Smooth muscle cell of the brain vasculature (primary cell): Measurements from ENCODE around the gene SCYGR3.
"Not testable (repeated sequence)": the region's sequence is repeated elsewhere in the genome, so short reads cannot be mapped to it uniquely, and the experiment has no call there.

Experiments
- DNase-seq: peaks from one replicate; pipeline ENCODE4 v3.0.0-alpha.2; 2012; ENCODE audit warnings: low read depth, low spot score

SCYGR3 gene

GRCh38 chr2:227613272-227613660 lies 1.4 kb downstream of the SCYGR3 start:
- DNase-seq, result no peak

DNA sequence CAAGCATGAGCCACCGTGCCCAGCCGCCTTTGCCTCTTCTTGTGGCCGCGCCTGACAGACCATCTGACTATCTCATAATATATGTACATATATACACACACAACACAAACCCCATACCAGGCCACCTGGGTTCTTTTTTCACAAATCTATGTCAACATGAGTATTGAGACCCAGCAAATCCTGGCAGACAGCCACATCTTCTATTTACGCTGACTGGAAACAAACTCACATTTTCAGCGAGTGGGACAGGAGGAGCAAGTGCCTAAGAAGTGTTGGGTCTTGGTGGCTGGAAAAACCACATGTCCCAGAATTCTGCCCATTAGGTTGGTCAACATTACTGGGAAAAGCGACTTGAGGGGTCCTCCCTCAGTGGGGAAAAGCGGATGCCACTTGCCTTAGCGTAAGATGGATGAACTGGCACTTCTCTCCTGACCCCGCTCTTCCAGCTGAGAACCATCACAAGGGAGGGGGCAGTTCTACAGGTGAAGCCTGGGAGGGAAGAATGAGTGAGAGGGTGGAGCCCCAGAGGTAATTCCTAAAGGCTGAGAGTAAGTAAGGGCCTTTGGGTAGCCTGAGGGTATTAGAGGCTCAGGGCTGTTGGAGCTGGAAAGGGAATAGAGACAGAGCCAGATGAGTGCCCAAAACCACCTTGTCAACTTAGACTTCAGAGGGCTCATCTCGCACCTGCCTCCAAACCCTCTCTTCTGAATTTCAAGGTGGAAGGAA lies 1.9 kb downstream of the SCYGR3 start:
- no peak for DNase-seq

GRCh38 chr2:227610123-227610522 lies 4.5 kb downstream of the SCYGR3 start:
- DNase-seq, result no peak

- DNase-seq, result no peak
These were observed 5.9 kb downstream of the SCYGR3 start for GRCh38 chr2:227608561-227609338.

DNA sequence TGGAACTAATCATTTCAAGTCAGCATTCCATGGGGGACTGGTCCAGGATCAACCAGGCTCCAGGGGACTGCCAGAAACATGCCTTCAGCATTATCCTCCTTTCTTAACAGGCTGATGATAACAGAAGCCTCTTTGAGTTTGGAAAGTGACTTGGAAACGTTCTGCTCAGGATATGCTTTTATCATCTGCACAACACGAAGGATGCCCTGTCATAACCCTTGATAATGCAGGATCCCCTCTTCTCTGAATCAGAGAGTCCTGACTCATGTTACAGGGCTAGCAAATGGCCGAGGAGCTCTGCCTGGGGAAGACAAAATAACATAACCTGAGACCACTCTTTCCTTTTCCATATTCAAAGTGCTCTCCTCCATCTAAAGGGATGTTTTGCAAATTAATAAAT lies 6.7 kb downstream of the SCYGR3 start:
- DNase-seq, result no peak

- DNase-seq, result no peak
These were observed 8.2 kb downstream of the SCYGR3 start for GRCh38 chr2:227606476-227606875.

DNA sequence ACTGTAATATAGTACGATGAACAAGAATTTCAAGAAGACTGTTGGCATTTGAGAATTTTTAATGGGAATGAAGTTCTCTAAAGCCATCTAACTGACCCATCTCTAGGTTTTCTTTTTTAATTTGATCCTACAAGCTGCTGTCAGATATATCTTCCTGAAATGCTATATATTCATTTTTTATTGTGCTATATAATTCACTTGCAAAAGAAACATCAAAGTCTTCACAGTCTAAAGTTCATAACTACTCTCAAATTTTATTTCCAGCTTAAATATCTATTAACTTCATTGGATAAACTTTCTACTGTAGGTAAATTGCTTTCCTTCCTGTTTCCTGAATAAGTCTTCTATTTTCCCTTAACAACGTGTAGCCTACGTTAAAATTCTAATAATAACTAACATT lies 12.3 kb downstream of the SCYGR3 start:
- no peak for DNase-seq

GRCh38 chr2:227598835-227599503 lies 15.7 kb downstream of the SCYGR3 start, which contains the start of gene SCYGR2:
SCYGR2 (plus strand) TSS chr2:227598893; CDS start chr2:227598893, 0 bp downstream.
- not testable (repeated sequence) for DNase-seq

DNA sequence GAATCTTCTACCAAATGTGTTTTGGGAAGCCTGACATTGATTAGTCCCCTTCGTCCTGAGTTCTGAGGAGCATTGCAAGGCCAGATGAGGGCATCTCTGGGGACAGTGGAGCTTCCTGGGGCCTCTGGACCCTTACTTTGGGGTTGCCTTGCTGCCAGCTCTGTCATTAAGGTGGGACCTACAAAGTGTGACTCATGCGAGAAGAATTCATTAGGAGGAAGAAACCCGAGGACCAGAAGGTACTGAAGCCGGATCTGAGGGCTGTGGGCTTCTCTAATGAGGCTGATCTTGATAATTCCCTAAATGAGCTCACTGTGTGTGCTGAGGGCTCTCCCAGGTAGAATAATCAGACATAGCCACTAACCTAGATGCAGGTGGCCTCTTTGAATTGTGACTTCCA lies 16.6 kb downstream of the SCYGR3 start:
- no peak for DNase-seq

DNA sequence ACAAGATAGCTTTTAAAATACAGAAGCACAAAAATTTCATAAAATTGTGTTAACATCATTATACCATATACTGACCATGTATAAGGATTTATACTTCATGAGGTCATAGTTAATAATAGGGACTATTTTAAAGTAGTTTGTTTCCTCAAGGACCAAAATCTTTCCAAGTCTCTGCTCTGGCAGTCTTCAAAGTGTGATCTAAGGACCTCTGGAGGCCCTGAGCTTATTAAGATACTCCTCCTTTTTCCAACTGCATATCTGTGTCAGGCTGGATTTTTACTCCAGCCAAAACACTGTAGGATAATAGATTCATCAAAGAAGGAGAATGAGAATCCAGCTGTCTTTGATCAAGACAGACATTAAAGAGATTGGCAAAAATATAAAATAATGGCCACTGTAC lies 17.6 kb downstream of the SCYGR3 start:
- no peak for DNase-seq

GRCh38 chr2:227595797-227596196 lies 18.8 kb downstream of the SCYGR3 start:
- DNase-seq, result no peak

DNA sequence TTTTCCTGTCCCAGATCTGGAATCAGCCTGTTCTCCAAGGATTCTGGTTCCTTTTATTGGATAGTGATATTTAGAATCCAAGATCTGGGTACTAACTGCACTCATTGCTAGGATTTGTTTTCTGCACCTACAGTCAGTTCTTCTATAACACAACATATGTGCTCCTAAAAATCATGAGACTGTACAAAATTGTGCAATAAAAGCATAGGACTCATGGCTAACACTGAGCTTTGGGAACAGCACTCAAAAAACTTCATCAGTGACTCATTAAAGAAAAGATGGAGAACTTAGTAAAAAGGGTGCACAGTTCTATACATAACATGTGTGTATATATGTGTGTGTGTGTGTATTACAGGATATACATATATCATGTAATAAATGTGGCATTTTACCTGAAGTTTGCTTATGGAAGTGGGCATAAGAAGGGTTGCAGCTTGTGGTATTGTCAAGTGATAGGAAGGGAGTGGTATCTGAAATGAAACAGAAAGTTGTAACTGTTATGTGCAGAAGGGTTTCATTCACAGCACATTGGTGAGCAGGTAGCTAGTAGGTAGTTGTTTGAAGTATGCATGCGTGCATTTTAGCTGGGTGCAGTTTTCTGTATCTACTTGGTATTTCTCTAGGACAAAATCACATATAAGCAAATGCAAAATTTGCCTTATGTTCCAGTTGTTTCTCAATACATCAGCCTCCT lies 21.8 kb downstream of the SCYGR3 start:
- no peak for DNase-seq

DNA sequence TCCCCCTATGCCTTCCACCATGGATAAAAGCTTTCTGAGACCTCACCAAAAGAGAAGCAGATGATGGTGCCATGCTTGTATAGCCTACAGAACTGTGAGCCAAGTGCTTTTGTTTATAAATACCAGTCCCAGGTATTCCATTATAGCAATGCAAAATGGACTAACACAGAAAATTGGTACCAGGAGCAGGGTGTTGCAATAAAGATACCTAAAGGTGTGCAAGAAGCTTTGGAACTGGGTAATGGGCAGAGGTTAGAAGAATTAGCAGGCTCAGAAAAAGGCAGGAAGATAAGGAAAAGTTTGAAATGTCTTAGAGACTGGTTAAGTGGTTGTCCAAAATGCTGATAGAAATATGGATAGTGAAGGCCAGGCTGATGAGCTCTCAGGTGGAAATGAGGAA lies 32.3 kb downstream of the SCYGR3 start:
- DNase-seq, result no peak

- no peak for DNase-seq
These were observed 34.8 kb downstream of the SCYGR3 start for GRCh38 chr2:227579791-227580190.

DNA sequence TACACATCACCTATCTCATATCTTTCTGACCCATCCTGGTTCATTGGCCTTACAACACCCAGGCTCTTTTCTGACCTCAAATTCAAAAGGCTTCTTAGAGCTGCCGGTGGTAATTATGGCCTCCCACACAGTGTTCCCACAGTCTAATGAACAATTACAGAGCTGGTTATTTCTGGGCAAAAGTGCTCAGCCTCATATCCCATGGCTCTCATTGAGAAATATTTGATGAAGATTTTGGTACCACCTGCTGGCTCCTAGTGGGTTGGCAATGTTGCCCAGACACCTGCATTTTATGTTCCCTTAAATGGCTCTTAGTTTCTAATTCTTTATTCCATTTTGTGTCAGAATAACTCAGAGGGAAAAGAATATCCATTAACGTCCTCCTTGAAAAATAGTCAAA lies 36.0 kb downstream of the SCYGR3 start:
- DNase-seq, result no peak

DNA sequence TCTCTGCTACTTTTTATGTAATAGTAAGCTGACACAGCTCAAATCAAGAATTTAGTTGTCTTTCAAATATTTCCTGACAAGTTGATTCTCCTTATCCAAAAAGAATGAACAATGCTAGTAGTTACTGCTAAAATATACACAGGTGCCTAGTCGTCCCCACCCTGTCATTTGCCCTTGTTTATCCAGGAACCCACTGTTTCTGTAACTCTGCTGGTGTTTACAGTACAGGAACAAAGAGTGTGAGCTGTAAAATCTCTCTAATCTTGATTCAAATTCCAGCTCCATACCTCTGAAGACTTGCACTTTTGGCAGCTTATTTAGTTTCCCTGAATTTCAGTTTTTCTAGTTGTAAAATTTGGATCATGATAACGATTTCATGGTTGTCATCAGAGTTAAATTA lies 37.1 kb downstream of the SCYGR3 start:
- DNase-seq, result no peak

- DNase-seq, result no peak
These were observed 37.8 kb downstream of the SCYGR3 start for GRCh38 chr2:227576812-227577211.

- DNase-seq, result no peak
These were observed 38.5 kb downstream of the SCYGR3 start for GRCh38 chr2:227576110-227576509.

- no peak for DNase-seq
These were observed 44.0 kb downstream of the SCYGR3 start for GRCh38 chr2:227570615-227571014.

GRCh38 chr2:227568852-227569169 lies 45.8 kb downstream of the SCYGR3 start:
- no peak for DNase-seq

- DNase-seq, result no peak
These were observed 48.6 kb downstream of the SCYGR3 start for GRCh38 chr2:227566012-227566411.

DNA sequence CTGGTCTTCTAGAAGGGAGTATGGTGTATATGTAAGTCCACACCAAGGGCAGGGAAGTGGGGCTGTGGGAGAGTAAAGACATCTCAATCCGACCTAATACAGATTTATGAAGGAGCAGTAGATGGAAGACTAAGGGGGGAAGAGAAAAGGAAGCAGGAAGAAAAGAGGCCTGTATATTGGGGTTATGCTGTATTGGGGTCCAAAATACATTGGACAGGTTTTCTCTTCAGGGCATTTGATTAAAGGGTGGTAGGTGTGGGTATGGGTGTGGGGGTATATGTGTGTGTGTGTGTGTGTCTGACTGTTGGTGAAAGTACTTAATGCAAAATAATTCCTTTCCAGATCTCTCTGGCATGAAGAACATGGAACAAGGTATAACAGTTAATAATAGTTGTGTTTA lies 49.6 kb downstream of the SCYGR3 start:
- DNase-seq, result no peak
